Measurements from ENCODE around the gene SLF2. TPM values are rescaled to one million over a fixed set of nuclear protein-coding genes. Genes with fewer than 3 reads are reported as not detected.

SLF2 gene
- total and polyA plus RNA-seq, 2 of the 13 experiments (the other 11 are each of a cell fraction or from before 2014, with no cell fraction given), result 12.2 to 48.1 TPM

GRCh38 chr10:100986952-100987684 lies 74.4 kb downstream of the SLF2 start, which contains the start of the genes MRPL43 and TWNK (continued):
- TF ChIP-seq ZGPAT (CRISPR knock-in tag; IDR thresholded peaks at IDR 0.05) (peak; percentile 84), ZNF354B (CRISPR knock-in tag; IDR thresholded peaks at IDR 0.05) (0 out of 2 replicates have a peak, but pooled peaks have one; percentile 54), ARID4A (CRISPR knock-in tag; IDR thresholded peaks at IDR 0.05; ENCODE audit: borderline replicate concordance) (peak; percentile 97), ZNF747 (CRISPR knock-in tag; IDR thresholded peaks at IDR 0.05; ENCODE audit: borderline replicate concordance) (peak; percentile 54; the same call in 1 of the 2 replicates), ZNF558 (CRISPR knock-in tag; IDR thresholded peaks at IDR 0.05; ENCODE audit: borderline replicate concordance) (peak; percentile 82; the same call in 1 of the 2 replicates), ZNF343 (CRISPR knock-in tag; IDR thresholded peaks at IDR 0.05) (peak; percentile 84; the same call in 1 of the 2 replicates), MED13 (CRISPR knock-in tag; IDR thresholded peaks at IDR 0.05) (peak; percentile 46; the same call in 1 of the 2 replicates), DDIT3 (CRISPR knock-in tag; IDR thresholded peaks at IDR 0.05) (no peak), CEBPZ (IDR thresholded peaks at IDR 0.05; ENCODE audit: low read length) (no peak), HDAC2 (CRISPR knock-in tag; IDR thresholded peaks at IDR 0.05) (peak; percentile 56; the same call in 1 of the 2 replicates), JUND (CRISPR knock-in tag; IDR thresholded peaks at IDR 0.05) (no peak), ZNF614 (CRISPR knock-in tag; IDR thresholded peaks at IDR 0.05; ENCODE audit: borderline replicate concordance) (peak; percentile 63; the same call in 1 of the 2 replicates), POLR2G (IDR thresholded peaks at IDR 0.05; ENCODE audit: low read depth, low read length) (peak; percentile 89), GATAD2A (CRISPR knock-in tag; IDR thresholded peaks at IDR 0.05) (peak; percentile 37; the same call in 1 of the 2 replicates), ZNF777 (CRISPR knock-in tag; IDR thresholded peaks at IDR 0.05) (peak; percentile 51; the same call in 1 of the 2 replicates), ZBTB14 (CRISPR knock-in tag; IDR thresholded peaks at IDR 0.05) (no peak)

Data from HepG2 (cell line).